ENCODE data around the gene PTPRG. TPM values are rescaled to one million over a fixed set of nuclear protein-coding genes. Genes with fewer than 3 reads are reported as not detected.

Gene PTPRG
- total RNA-seq, 1 donor from 2014 or later: 77.2 TPM

DNA sequence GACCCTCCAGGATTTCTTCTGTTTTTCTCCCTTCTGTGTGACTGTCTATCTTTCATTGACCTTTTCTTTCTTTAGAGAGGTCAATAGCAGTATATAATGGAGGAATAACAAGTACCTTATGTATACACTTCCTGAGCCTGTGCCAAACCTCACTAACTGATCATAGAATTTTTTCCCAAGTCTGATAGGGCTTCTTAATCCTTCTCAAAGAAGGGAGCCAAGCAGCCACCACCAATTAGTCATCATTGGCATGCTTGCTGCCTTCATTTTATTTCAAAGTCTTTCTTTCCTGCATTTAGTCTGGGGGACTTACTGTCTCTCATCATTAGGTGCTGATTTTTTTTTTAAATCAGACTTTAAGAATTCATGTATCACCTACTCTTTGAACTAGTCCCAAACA is 485.0 kb downstream of the PTPRG start:
- H3K36me3 Mint-ChIP-seq: peaks cover 3% of the 10 kb centered on the region
- H3K27me3 Mint-ChIP-seq: no peaks in the 10 kb centered on the region
- no peaks in the 10 kb centered on the region for H3K9me3 Mint-ChIP-seq
- no peak for DNase-seq (ENCODE audit: extremely low spot score, unreplicated experiment)
- H3K4me3 Mint-ChIP-seq: no peak overlapping the region
- TF ChIP-seq, protein P1, sequence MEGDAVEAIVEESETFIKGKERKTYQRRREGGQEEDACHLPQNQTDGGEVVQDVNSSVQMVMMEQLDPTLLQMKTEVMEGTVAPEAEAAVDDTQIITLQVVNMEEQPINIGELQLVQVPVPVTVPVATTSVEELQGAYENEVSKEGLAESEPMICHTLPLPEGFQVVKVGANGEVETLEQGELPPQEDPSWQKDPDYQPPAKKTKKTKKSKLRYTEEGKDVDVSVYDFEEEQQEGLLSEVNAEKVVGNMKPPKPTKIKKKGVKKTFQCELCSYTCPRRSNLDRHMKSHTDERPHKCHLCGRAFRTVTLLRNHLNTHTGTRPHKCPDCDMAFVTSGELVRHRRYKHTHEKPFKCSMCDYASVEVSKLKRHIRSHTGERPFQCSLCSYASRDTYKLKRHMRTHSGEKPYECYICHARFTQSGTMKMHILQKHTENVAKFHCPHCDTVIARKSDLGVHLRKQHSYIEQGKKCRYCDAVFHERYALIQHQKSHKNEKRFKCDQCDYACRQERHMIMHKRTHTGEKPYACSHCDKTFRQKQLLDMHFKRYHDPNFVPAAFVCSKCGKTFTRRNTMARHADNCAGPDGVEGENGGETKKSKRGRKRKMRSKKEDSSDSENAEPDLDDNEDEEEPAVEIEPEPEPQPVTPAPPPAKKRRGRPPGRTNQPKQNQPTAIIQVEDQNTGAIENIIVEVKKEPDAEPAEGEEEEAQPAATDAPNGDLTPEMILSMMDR (conservative IDR thresholded peaks at IDR 0.05): no peak
- H3K4me1 Mint-ChIP-seq (ENCODE audit: unreplicated experiment): peaks cover 5% of the 10 kb centered on the region
- H3K27ac Mint-ChIP-seq: no peak overlapping the region

DNA sequence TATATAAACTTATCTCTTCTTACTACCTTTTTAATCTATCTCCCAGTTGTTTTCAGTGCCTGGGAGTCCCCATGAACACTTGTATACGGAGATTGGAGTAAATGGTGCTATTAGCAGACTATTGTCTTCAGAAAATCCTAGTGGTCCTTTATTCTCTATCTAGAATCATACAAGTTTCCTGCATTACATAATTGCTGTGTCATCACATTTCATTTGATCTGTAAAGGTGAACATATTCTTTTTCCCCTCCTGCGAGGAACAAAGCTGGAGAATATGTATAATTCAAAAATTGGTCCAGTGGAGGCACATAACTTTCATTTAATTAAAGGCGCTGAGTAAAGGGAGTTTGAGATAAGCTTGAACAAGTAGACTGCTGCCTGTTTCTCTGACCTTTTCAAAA is 487.2 kb downstream of the PTPRG start:
- peaks cover 5% of the 10 kb centered on the region for H3K4me1 Mint-ChIP-seq (ENCODE audit: unreplicated experiment)

DNA sequence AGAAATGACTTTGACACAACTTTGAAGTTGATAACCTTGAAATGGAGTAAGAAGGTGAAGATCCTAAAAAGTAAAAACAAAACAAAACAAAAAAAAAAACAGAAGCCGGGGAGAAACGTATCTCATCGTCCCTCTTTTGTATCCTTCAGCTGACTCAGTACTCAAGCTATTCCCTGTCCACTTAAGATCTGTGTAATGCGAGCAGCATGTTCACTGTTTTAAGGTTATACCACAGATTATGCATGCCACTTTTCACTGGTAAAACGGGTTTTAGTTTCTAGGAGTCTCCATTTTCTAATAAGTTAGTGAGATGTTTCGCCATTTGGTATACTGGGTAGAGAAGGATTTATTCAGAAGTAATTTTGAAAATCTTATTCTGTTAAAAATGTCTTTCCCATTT is 487.7 kb downstream of the PTPRG start:
- H3K36me3 Mint-ChIP-seq: no peaks in the 10 kb centered on the region
- TF ChIP-seq, protein P1 (conservative IDR thresholded peaks at IDR 0.05): no peak
- H3K4me1 Mint-ChIP-seq (ENCODE audit: unreplicated experiment): peaks cover 5% of the 10 kb centered on the region
- H3K27me3 Mint-ChIP-seq: no peaks in the 10 kb centered on the region
- H3K9me3 Mint-ChIP-seq: no peaks in the 10 kb centered on the region
- DNase-seq (ENCODE audit: extremely low spot score, unreplicated experiment): no peak
- no peak overlapping the region for H3K27ac Mint-ChIP-seq
- no peak overlapping the region for H3K4me3 Mint-ChIP-seq

More for the DNA sequence above, 487.2 kb downstream of the PTPRG start:
- TF ChIP-seq, protein P1 (conservative IDR thresholded peaks at IDR 0.05): no peak
- Mint-ChIP-seq H3K36me3 (no peaks in the 10 kb centered on the region), H3K27me3 (no peaks in the 10 kb centered on the region), H3K9me3 (no peaks in the 10 kb centered on the region), H3K4me3 (no peak overlapping the region), H3K27ac (no peak overlapping the region)
- no peak for DNase-seq (ENCODE audit: extremely low spot score, unreplicated experiment)

DNA sequence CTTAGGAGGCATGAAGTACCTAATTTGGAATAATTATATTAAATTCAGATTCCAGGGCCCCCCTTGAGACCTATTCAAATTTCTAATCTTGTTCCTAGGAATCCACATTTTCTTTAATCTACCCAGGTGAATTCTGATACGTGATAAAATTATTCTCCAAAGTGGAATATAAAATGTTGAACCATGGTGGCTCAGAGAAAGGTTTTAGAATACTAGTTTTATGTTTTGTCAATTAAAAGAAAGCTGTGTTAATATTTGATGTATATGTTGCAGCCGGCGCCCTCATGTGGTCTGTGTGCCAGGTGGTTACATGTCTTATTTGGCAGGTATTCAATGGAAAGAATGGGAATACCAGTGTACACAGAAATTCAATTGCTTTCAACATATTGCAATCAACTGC is 490.1 kb downstream of the PTPRG start:
- H3K27me3 Mint-ChIP-seq: no peaks in the 10 kb centered on the region
- H3K4me1 Mint-ChIP-seq (ENCODE audit: unreplicated experiment): no peaks in the 10 kb centered on the region
- DNase-seq (ENCODE audit: extremely low spot score, unreplicated experiment): no peak
- H3K4me3 Mint-ChIP-seq: no peak overlapping the region
- no peaks in the 10 kb centered on the region for H3K36me3 Mint-ChIP-seq
- no peak overlapping the region for H3K27ac Mint-ChIP-seq
- TF ChIP-seq, protein P1 (conservative IDR thresholded peaks at IDR 0.05): peak; percentile 51
- no peaks in the 10 kb centered on the region for H3K9me3 Mint-ChIP-seq

DNA sequence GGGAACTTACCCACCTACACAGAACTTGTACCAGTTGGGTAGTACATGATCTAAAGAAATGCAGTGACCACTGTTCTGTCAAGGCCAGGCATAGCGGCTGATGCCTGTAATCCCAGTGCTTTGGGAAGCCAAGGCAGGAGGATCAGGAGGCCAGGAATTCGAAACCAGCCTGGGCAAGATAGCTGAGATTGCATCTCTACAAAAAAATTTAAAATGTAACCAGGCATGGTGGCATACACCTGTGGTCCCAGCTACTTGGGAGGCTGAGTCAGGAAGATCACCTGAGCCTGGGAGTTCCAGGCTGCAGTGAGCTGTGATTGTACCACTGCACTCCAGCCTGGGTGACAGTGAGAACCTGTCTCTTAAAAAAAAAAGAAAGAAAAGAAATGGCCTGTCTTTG is 491.0 kb downstream of the PTPRG start:
- DNase-seq (ENCODE audit: extremely low spot score, unreplicated experiment): no peak
- Mint-ChIP-seq H3K36me3 (peaks cover 3% of the 10 kb centered on the region), H3K4me1 (ENCODE audit: unreplicated experiment) (peaks cover 3% of the 10 kb centered on the region), H3K27ac (no peak overlapping the region), H3K4me3 (no peak overlapping the region), H3K9me3 (no peaks in the 10 kb centered on the region), H3K27me3 (no peaks in the 10 kb centered on the region)
- TF ChIP-seq, protein P1 (conservative IDR thresholded peaks at IDR 0.05): no peak

DNA sequence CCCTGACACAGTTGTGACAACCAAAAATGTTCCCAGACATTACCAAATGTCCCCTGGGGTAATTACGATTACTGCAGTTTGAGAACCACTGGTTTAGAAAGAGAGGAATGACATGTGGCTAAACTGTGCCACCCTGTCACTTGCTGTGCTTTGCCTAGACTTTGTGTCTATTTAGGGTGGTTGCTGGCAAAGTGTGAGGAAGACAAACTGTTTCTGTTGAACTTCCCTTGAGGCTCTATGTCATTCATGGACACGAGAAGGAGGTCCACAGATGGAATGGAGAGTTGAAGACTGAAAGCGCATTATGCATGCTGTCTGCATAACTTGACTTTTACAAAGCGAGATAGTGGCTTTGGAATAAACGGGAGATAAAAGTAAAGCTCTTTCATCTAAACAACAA is 495.3 kb downstream of the PTPRG start:
- no peak for DNase-seq (ENCODE audit: extremely low spot score, unreplicated experiment)
- no peak overlapping the region for H3K27ac Mint-ChIP-seq
- H3K27me3 Mint-ChIP-seq: no peaks in the 10 kb centered on the region
- H3K36me3 Mint-ChIP-seq: peaks cover 6% of the 10 kb centered on the region
- TF ChIP-seq, protein P1 (conservative IDR thresholded peaks at IDR 0.05): no peak
- H3K4me3 Mint-ChIP-seq: no peak overlapping the region
- H3K9me3 Mint-ChIP-seq: no peaks in the 10 kb centered on the region
- peaks cover 3% of the 10 kb centered on the region for H3K4me1 Mint-ChIP-seq (ENCODE audit: unreplicated experiment)

Data from type B pancreatic cell (in vitro differentiated cells).